WI38 (cell line): Measurements from ENCODE around the gene EIF3D.
"Not testable (repeated sequence)": the region's sequence is repeated elsewhere in the genome, so short reads cannot be mapped to it uniquely, and the experiment has no call there.

Experiments
- H3K4me3 ChIP-seq: 2 replicates; pipeline ENCODE4 v1.5.1; 2011; ENCODE audit warnings: low read depth, mild to moderate bottlenecking, control low read depth, low read length
- TF ChIP-seq, protein P1 (sequence below): IDR thresholded peaks from 2 replicates; pipeline ENCODE4 v1.5.1; 2012; ENCODE audit warnings: low read depth, mild to moderate bottlenecking, control low read depth, low read length

EIF3D gene

GRCh38 chr22:36520423-36520822 lies 8.5 kb downstream of the EIF3D start:
- H3K4me3 ChIP-seq: no peak overlapping the region
- TF ChIP-seq, protein P1, sequence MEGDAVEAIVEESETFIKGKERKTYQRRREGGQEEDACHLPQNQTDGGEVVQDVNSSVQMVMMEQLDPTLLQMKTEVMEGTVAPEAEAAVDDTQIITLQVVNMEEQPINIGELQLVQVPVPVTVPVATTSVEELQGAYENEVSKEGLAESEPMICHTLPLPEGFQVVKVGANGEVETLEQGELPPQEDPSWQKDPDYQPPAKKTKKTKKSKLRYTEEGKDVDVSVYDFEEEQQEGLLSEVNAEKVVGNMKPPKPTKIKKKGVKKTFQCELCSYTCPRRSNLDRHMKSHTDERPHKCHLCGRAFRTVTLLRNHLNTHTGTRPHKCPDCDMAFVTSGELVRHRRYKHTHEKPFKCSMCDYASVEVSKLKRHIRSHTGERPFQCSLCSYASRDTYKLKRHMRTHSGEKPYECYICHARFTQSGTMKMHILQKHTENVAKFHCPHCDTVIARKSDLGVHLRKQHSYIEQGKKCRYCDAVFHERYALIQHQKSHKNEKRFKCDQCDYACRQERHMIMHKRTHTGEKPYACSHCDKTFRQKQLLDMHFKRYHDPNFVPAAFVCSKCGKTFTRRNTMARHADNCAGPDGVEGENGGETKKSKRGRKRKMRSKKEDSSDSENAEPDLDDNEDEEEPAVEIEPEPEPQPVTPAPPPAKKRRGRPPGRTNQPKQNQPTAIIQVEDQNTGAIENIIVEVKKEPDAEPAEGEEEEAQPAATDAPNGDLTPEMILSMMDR: no peak

DNA sequence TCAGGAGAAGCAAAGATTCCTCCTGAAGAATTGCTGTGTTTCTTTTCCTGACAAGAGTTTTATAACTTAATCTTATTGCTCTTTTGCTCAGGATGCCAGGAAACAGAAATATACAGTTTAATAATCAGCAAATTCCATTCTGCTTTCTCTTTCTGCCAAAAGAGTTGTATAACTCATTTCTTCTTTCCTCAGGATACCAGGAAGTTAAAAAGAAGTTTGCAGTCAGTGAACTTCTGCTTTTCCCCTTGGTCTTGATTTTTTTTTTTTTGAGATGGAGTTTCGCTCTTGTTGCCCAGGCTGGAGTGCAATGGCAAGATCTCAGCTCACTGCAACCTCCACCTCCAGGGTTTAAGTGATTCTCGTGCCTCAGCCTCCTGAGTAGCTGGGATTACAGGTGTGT lies 9.1 kb downstream of the EIF3D start:
- H3K4me3 ChIP-seq: not testable (repeated sequence)

DNA sequence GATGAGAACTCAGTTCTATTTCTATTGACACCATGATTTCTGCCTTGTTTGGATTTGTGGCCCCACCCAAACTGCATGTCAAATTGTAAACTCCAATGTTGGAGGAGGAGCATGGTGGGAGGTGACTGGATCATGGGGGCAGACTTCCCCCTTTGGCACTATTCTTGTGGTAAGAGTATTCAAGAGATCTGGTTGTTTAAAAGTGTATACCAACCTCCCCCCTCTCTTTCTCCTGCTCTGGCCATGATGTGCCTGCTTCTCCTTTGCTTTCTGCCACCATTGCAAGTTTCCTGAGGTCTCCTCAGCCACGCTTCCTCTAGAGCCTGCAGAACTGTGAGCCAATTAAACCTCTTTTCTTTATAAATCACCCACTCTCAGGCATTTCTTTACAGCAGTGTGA lies 14.2 kb downstream of the EIF3D start:
- no peak overlapping the region for H3K4me3 ChIP-seq

DNA sequence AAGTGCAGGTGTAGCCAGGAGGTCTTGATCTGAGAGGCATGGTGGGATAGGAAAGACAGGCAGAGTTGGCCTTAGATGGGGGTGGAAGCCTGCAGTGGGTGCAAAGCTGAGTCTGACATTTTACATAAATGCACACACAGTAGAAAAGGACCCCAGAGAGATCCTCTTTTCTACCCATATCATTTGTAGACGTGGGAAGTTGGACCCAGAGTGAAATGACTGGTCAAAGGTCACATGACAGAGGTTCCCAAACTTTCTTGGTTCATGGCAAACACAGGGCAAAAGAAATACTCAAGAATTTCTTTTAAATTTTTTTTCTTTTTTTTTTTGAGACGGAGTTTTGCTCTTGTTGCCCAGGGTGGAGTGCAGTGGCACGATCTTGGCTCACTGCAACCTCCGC lies 16.0 kb downstream of the EIF3D start:
- no peak overlapping the region for H3K4me3 ChIP-seq
- TF ChIP-seq, protein P1: no peak

More for the DNA sequence above, 14.2 kb downstream of the EIF3D start:
- TF ChIP-seq, protein P1: no peak

GRCh38 chr22:36512333-36512732 lies 16.6 kb downstream of the EIF3D start:
- H3K4me3 ChIP-seq: no peak overlapping the region
- TF ChIP-seq, protein P1: no peak

GRCh38 chr22:36510966-36511881 lies 17.7 kb downstream of the EIF3D start:
- TF ChIP-seq, protein P1: peak; percentile 72
- H3K4me3 ChIP-seq: no peak overlapping the region

DNA sequence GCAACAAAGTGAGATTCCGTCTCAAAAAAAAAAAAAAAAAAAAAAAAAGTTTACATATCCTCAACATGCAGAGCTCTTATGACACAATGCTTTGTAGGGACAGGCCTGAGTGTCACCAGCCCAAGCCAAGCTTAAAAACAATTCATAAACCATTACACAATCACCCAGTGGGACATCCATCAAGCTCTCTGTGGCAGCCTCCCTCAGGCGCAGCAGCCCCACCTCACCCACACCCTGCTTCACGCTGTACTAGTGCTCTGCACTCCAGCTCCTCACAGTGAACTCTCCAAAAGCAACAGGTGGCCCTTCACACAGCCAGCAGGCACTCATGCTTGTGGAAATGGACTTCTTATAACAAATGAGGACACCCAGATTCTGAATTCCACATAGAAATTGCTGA lies 18.6 kb downstream of the EIF3D start:
- H3K4me3 ChIP-seq: no peak overlapping the region
- TF ChIP-seq, protein P1: no peak

GRCh38 chr22:36507518-36508010 lies 21.4 kb downstream of the EIF3D start:
- peak overlapping the region; percentile 56 for H3K4me3 ChIP-seq
- TF ChIP-seq, protein P1: no peak
